Stimulated activated CD4-positive, alpha-beta T cell treated with anti-CD3 and anti-CD28 coated beads, Interleukin-12 subunit alpha, Interleukin-12 subunit beta, amount 100 ng/mL, for 24 hours (primary cell): ENCODE results near the gene ADRB2.
"Not testable (repeated sequence)": the region's sequence is repeated elsewhere in the genome, so short reads cannot be mapped to it uniquely, and the experiment has no call there.

Experiments
- DNase-seq, 2 experiments: peaks; one replicate each; pipeline ENCODE4 v3.0.0-alpha.2; 2020; ENCODE audit warnings: low read depth in 2 of 2

ADRB2 gene

DNA sequence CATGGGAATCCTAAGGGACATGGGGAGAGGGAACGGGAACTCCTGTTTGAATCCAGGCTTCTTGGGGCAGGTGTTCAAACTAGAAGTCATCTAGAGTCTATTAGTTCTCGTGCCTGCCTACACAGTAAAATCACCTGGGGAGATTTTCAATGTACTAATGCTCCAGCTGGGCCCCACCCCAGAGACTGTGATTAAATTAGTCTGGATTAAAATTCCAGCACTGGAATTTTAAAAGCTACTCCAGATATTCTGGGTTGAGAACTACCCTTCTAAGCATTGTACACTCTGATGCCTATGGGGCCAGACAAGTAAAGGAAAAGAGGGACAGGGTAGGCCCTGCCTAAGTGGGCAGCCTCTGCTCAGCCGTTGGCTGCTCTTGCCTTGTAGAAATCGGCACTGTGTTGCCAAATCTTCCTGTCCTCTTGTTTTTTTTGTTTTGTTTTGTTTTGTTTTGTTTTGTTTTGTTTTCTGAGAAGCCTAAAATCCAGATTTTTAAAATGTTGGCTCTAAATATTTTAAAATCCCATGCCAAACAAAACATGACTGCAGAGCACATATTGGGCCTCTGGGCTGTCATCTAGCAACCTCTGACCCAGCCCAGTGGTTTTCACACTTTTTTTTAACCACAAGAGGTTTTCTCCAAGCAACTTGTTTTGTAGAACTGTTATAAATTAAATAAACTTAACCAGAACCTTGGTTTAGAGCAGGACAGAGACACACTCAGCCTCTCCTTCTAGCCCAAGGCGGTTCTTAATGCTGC, 29.0 kb downstream of the ADRB2 start:
- DNase-seq = no peak

GRCh38 chr5:148856009-148856367, 29.6 kb downstream of the ADRB2 start:
- DNase-seq = no peak

DNA sequence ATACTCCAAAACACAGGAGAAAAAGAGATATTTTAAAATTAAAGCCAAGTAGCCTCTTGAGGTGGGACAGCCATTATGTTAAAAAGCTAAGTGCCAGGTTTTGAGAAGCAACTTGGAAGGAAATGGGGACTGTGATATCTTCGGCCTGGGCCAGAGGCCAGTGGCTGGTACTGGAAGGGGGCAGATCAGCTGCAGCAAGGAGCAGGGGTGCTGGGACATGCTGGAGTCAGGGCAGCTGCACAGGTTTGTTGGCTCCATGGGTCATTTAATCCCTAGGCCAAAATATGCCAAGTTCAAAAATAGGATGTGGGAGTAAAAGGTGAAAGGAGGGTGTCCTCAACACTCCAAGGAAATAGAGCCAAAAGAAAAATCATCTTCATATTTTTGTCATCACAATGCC, 30.0 kb downstream of the ADRB2 start:
- no peak for DNase-seq

DNA sequence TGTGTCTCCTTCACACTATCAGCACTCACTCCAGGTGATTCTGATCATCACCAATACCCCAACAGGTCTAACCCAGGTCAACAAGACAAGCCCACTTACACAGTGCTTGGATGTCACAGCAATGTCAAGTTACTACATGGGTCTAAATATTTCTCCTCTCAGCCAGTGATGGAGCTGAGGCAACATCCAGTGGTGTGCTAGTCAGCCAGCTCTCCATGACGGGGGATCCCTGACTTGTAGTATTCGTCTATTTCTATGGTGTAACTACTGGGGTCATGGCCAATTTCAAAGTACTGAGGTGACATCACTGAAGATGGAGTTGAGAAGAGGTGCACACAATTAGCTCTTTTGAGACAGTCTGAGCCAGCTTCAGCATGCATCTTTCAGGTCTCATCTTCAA, 31.1 kb downstream of the ADRB2 start:
- no peak for DNase-seq

DNA sequence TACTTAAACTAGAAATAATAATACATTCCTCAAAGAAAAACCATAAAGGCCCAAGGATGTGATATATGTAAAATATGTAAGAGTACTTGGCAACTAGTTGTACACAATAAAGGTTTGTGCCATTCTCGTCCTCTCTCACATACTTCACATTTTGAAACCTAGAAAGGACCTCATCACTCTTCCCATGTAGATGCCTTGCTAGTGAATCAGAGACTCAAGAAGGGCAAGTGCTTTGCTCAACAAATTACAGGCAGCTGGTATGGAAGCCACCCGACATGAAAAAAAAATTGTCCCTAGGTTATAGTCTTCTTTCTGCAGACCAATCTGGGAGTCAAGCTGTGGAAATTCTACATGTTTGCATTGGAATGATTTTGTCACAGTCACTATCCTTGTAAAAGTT, 31.7 kb downstream of the ADRB2 start:
- DNase-seq = no peak

DNA sequence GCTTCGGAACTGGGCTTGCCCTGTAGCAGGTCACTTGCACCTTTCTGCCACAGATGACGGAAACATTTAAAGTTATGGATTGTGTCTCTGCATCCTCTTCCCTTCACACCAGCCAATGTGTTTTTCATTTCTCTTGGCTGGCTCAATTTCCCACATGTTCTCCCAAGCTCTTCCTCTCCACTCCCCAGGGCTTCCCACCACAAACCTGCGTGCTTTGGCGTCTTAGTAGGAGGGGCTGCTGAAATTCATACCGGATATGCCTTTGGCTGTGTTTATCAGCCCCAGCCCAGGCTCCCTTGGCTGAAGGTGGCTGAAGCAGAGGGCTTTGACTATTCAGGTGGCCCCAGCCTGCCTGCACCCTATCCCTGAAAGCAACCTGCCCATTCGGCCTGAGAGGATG, 32.1 kb downstream of the ADRB2 start:
- no peak for DNase-seq

DNA sequence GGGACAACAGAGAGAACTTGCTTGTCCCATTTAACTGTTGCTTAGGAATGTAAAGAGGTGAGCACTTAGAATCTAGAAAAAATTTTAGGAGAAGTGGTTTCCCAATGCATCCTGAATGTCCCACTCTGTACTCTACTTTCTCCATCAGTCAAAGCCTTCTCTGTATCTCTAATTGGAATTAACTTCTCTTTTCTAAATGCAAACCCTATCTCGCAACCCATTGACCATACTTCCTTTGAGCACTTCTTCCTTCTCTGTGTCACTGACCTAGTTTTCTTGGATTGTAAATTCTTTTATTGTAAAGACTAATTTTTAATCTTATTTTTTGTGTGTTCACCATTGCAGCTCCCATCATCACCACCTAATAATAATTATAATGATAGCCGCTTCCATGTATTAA, 33.3 kb downstream of the ADRB2 start:
- no peak for DNase-seq

DNA sequence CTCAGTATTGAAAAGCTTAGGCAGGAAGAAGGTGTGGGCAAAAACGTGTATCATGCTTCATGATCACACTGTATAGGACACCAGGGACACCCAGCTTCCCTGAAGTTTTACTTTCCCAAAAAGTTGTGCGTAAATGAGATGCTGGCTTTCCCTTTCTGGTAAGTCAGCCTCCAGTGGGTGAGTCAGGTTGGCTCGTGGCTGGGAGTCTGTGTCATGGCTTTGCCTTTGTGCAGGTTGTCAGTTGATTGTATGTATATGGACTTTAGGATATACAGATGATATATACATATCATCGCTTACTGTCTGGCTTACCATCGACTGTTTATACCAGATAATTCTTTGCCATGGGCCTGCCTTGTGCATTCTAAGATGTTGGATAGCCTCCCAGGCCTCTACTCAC, 34.2 kb downstream of the ADRB2 start:
- no peak for DNase-seq

GRCh38 chr5:148861088-148861487, 34.7 kb downstream of the ADRB2 start:
- DNase-seq = no peak

- DNase-seq = no peak
Measured at GRCh38 chr5:148861696-148862095, 35.3 kb downstream of the ADRB2 start.

DNA sequence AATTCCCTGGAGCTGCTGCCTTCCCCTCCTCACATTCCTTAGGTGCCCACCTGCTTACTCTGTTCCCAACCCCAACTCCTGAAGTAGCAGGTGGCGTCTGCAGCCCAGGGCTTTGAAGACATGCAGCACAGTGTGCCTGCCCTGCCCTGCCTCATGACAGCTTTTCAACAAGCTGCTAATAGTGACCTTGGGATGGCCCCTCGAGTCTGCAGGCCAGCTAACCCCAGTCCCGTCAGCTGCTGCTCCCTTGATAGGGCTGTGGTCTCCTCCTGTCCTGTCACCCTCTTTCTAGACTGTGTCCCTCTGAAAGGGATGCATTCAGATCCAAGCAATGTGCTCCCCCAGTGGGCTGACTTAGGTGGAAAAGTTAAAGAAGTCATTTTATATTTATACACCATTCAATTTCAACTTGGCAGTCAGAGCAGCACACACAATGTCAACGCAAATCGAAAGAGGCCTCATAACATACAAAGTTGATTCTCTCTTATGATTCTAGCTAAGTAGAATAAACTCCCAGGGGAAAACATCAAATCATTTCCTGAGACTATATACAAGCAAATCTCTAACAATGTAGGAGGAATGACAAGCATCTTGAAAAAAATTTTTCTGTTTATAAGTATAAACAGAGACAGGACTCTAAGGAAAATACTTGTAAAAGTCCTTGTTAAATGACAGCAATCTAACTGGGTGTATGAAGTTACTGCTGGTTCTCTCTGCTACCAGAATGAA, 37.9 kb downstream of the ADRB2 start:
- DNase-seq = no peak

DNA sequence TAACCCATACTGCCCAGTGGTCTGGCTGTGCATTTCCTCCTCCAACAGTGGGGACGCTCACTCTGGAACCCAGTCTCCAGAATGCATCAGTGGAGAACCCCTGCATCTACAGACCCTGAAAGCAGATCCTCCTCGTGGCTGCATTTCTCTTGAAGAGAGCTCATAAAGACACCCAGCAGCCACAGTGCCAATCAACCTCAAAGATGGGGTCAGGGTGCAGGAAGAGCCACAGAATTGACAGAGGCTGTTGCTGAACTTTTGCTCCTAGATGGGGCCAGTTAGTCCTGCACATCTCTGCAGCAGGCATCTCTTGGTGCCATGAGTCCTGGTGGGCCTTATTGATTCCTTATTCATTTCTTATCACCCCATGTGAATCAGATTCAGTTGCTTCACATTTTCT, 39.6 kb downstream of the ADRB2 start:
- DNase-seq = no peak

GRCh38 chr5:148873120-148873519, 46.7 kb downstream of the ADRB2 start:
- DNase-seq = no peak

DNA sequence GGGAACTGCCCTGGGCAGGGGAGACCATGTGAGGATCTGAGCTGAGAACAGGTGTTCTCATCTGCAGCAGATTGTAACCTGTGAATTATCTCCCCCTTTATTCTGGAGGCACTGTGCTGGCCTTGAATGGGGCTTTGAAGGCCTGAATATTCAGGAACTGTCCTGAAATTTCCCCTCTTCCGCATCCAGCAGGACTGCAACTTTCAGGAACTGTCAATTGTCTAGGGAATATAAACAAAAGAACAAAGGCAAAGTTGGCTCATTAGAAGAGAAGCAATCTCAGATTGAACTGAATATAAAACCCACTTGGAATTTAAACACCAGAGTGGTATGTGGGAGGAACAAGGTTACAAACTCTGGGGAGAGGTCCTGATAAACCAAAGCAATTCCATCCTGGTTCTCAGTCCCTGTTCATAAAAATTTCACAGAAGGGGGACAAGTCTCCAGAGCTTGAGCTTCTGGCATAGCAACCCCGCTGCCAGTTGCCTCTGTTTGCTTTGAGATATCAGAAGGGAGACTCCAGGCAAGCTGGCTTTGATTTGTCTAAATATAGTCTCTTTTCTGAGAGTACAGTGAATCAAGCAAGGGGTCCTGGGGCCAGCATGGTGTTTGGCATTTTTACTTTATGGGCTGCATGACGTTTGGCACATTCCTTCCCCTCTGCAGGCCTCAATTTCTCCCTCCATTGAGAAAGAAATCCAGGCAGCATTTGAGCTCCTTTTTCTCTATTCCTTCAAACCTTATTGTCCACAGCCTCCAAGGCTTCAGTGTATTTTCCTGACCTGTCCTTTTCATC, 47.5 kb downstream of the ADRB2 start:
- no peak for DNase-seq

DNA sequence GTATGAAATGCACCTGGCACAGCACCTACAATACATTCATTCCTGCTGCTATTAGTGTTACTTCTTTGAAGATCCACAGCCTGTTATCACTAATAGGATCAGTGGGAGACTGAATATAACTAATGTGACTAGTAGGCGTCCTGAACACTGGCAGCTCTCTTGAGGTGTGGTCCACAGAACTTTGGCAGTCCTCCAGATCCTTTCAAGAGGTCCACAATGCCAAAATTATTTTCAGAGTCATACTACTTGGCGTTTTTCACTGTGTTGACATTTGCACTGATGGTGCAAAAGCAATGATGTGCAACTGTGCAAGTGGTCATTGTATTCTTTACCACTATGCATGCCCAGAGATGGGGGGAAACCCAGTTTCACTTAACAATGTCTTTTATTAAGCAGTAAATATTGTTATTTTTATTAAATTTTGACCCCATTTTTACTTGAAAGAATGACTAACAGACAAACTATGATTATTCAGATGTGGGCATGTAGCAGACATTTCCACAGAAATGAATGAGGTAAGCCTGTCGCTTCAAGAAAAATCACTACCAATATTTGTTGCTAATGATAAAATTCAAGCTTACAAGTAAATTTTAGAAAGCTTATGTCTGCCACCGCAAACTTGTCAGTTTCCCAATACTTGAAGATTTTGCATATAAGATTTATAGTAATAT, 48.9 kb downstream of the ADRB2 start:
- no peak for DNase-seq

DNA sequence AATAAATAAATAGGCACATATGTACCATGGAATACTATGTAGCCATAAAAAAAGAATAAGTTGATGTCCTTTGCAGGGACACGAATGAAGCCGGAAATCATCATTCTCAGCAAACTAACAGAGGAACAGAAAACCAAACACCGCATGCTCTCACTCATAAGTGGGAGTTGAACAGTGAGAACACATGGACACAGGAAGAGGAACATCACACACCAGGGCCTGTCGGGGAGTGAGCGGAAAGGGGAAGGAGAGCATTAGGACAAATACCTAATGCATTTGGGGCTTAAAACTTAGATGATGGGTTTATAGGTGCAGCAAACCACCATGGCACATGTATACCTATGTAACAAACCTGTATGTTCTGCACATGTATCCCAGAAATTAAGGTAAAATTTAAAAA, 51.0 kb downstream of the ADRB2 start:
- DNase-seq = not testable (repeated sequence)
